ENCODE data around the gene TPRN.

TPRN gene

GRCh38 chr9:137212520-137212919 lies 12.0 kb upstream of the TPRN start:
- no peak for DNase-seq (ENCODE audit: low read depth)

GRCh38 chr9:137211532-137211931 lies 11.0 kb upstream of the TPRN start:
- no peak for DNase-seq (ENCODE audit: low read depth)

DNA sequence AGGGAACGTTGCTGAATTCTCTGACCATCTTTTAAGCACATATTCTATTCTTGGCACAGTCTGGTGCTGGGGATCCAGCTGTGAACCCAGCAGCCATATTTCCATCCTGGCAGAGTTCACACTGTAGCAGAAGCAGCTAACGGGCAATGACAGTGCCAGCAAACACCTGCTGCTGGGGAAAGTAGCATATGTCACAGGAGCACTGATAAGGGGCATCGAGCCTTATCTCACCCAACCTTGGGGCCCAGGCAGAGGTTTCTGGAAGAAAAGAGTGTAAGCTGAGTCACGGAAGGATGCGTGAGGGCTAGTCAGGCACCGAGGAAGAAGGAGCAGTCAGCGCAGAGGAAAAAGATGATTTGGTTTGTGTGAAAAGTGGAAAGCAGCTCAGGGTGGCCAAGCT lies 6.1 kb upstream of the TPRN start:
- DNase-seq (ENCODE audit: low read depth) = no peak

DNA sequence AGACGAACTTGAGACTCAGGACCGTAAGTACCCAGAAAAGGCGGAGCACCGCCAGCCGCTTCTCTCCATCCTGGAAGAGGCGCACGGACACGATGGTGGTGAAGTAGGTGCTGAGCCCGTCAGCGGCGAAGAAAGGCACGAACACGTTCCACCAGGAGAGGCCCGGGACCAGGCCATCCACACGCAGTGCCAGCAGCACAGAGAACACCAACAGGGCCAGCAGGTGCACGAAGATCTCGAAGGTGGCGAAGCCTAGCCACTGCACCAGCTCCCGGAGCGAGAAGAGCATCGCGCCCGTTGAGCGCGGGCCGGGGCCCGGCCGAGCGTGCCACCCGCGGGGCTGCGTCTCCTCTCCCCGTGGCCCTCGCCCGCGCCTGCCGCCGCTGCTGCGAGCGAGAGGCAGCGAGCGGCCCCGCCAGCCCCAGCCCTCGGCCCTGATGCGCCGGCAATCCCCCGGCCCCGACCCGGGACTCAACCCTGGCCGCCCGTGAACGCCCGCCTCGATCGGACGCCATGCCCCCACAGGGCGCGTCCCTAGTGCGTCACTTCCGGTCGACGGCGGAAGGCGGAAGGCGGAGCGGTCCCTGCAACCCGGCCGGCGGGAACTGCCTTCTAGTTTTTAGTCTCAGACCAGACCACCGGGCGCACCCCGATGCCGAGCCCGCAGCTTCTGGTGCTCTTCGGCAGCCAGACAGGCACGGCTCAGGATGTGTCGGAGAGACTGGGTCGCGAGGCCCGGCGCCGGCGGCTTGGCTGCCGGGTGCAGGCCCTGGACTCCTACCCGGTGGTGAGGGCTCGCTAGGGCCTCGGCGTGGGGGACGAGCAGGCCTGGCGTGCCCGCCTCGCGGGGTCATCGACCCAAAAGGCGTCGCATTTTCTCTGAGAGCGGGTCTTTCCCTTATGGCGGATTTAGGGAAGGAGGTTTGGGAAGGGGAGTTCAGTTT lies 4.9 kb upstream of the TPRN start, which contains the start of the genes NDOR1 and TMEM203:
Gene NDOR1 (plus strand): TSS at position 575 of the 944 bp plus-strand sequence. CDS start 78 bp downstream, at position 653.
Gene TMEM203 (minus strand): TSS at position 523 of the 944 bp plus-strand sequence. CDS start 234 bp downstream, at position 289.
- peak; percentile 95 for DNase-seq (ENCODE audit: low read depth)

- DNase-seq (ENCODE audit: low read depth) = no peak
These were observed 4.2 kb upstream of the TPRN start for GRCh38 chr9:137204731-137205125.

GRCh38 chr9:137202966-137203365 lies 2.4 kb upstream of the TPRN start:
- no peak for DNase-seq (ENCODE audit: low read depth)

GRCh38 chr9:137201205-137201868 lies 796 bp upstream of the TPRN start:
- no peak for DNase-seq (ENCODE audit: low read depth)

- DNase-seq (ENCODE audit: low read depth) = no peak
These were observed 975 bp downstream of the TPRN start for GRCh38 chr9:137199411-137200121.

- no peak for DNase-seq (ENCODE audit: low read depth)
These were observed 1.6 kb downstream of the TPRN start for GRCh38 chr9:137198902-137199283.

GRCh38 chr9:137198051-137198901 lies 2.3 kb downstream of the TPRN start:
- no peak for DNase-seq (ENCODE audit: low read depth)

DNA sequence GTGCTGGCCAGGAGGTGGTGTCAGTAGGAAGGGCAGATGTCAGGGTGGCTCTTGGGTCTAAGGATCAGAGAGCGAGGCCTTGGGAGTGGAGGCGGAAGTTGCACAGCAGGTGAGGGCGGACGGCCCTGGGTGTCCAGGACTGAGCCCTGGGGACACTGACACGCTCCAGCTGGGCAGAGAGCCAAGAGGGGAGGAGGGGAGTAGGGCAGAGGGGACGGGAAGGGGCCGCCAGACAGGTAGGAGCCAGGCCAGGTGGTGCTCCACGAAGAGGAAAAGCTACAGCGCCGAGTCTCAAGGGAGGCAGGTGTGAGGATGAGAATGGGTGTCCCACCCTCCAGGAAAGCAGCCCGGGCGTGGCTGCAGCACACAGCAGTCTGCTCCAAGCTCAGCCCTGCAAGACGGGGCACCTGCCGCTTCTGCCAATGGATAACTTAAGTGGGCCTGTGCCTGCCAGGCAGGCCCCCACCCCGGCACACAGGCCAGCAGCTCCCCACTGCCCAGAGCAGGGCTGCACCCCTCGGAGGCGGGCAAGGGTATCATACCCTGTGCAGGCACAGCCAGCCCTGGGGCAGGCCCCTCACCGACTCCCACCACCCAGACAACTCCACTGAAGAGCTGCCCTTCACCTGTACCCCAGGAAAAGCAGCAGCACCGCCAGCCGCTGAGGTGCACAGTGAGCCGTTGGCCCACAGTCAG lies 4.9 kb downstream of the TPRN start:
- no peak for DNase-seq (ENCODE audit: low read depth)

GRCh38 chr9:137194909-137195308 lies 5.6 kb downstream of the TPRN start:
- no peak for DNase-seq (ENCODE audit: low read depth)

GRCh38 chr9:137194388-137194787 lies 6.2 kb downstream of the TPRN start:
- no peak for DNase-seq (ENCODE audit: low read depth)

- no peak for DNase-seq (ENCODE audit: low read depth)
These were observed 6.8 kb downstream of the TPRN start for GRCh38 chr9:137193771-137194170.

DNA sequence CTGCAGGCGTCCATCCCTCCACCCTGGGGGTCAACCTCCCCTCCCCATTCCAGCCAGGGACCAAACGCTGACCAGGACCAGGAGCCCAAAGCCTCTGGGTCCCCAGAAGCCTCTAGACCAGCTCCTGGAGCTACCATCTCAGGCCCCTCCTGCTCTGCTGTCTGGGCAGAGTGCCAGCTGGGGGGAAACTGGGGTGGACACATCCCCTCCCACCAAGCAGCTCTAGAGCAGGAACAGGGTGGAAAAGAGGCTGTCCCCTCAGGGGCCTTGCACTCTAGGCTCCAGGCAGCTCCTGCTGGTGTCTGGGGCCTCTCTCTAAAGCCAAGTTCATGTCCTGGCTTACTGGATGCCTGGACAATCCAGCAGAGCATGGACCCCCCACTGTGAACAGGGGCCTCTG lies 7.7 kb downstream of the TPRN start:
- DNase-seq (ENCODE audit: low read depth) = no peak

DNA sequence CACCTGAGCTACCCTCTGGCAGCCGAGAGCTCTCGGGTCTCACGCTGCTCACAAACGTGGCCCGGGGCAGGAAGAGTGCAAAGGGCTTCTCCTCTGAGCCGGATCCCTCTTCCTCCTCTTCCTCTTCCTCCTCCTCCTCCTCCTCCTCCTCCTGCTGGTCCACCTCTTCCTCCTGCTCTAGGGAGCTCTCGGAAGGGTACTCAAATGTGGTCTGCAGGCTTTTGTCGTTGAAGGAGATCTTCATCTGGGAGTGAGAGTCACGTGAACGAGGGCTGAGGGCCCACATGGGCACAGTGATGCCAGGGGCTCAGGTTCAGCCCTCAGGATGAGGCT lies 8.1 kb downstream of the TPRN start:
- no peak for DNase-seq (ENCODE audit: low read depth)

DNA sequence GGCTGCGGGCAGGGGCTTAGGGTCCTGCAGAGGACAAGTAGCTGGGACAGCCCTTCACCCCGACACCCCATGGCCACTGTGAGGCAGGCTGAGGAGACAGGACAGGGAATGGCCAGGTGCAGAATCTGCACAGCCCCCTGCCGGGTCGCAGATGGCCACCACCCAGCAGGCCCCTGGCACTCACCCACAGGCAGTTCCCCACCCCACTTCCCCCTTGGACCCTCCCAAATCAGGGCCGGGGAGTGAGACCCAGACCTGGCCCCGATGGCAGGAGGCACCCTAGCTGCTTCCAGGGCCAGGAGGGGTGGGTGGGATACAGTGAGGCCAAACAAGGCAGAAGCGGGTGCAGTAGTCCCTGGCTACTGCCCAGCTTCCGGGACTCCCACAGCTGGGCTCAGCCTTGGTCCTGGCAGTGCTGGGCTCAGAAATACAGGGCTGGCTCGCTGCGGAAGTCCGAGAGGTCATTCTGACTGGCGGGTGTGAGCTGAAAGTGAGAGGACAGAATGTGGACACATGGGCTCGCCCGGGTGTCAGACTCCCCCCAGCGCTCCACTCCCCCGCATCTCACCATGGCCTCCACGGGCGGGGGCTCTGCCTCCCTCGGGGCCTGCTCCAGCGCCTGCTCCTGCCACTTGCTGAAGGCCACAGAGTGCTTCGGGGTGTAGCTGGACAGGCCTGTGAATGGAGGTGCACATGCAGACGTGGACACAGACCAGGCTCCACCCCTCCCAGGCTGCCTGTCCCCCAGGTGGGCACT lies 8.7 kb downstream of the TPRN start:
- no peak for DNase-seq (ENCODE audit: low read depth)

DNA sequence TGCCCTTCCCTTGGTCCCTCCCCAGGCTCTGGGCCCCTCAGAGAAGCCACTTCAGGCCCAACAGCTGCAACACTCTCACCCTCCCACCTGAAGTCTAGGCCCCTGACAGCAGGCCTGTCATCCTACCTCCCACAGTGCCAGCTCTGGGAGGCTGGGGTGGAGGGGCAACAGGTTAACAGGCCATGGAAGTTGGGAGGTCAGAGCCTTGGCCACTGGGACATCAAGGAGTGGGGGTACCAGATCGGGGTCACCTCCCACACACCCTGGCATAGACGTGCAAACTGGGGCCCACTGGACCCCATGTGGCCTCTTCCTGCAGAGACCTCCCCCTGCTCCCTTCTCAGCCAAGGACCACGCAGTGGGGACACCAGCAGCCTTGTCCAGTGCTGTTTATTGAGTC lies 9.3 kb downstream of the TPRN start:
- DNase-seq (ENCODE audit: low read depth) = no peak

- DNase-seq (ENCODE audit: low read depth) = no peak
These were observed 10.2 kb downstream of the TPRN start for GRCh38 chr9:137190315-137190856.

All from stimulated activated CD8-positive, alpha-beta memory T cell treated with anti-CD3 and anti-CD28 coated beads, Interleukin-7, amount 100 ng/mL, for 24 hours (primary cell).